ENCODE data around the gene NKAPL. TPM values are rescaled to one million over a fixed set of nuclear protein-coding genes. Genes with fewer than 3 reads are reported as not detected.

NKAPL gene
- polyA plus RNA-seq, 1 donor (not counting 4 experiments of a cell fraction or from before 2014, with no cell fraction given): 0.35 TPM

- Histone ChIP-seq H2AFZ (ENCODE audit: control insufficient read depth, low read length) (no peak overlapping the region), H3K79me2 (ENCODE audit: control insufficient read depth, insufficient read depth, low read length) (no peaks in the 10 kb centered on the region), H3K4me1 (ENCODE audit: control insufficient read depth, extremely low read depth, insufficient read depth, low read length) (no peaks in the 10 kb centered on the region), H3K9me3 (ENCODE audit: control insufficient read depth, low read depth, low read length) (no peaks in the 10 kb centered on the region), H3K9me1 (ENCODE audit: control insufficient read depth, extremely low read depth, insufficient read depth, low read length) (no peaks in the 10 kb centered on the region), H3K4me2 (ENCODE audit: control insufficient read depth, extremely low read depth, insufficient read depth, low read depth, low read length) (no peak overlapping the region), H4K20me1 (ENCODE audit: control insufficient read depth, extremely low read depth, insufficient read depth, low read length) (no peaks in the 10 kb centered on the region), H3K27ac (ENCODE audit: control insufficient read depth, insufficient read depth, low read length) (no peak overlapping the region), H3K9ac (ENCODE audit: control insufficient read depth, extremely low read depth, insufficient read depth, low read length) (no peak overlapping the region), H3K27me3 (ENCODE audit: control insufficient read depth, extremely low read depth, insufficient read depth, low read length) (no peaks in the 10 kb centered on the region), H3K36me3 (ENCODE audit: control insufficient read depth in 2 of 2, extremely low read depth in 1 of 2, insufficient read depth in 2 of 2, low read length in 2 of 2) (peaks cover 0 to 3% of the 10 kb centered on the region in 2 experiments), H3K4me3 (ENCODE audit: control insufficient read depth in 2 of 3, extremely low read depth in 1 of 3, insufficient read depth in 2 of 3, low read depth in 1 of 3, low read length in 3 of 3) (no peak overlapping the region)
- TF ChIP-seq EZH2 (IDR thresholded peaks at IDR 0.05; ENCODE audit: low read length) (no peak), CTCF (optimal IDR thresholded peaks at IDR 0.05 in 1 of 3, IDR thresholded peaks at IDR 0.05 in 1 of 3, conservative IDR thresholded peaks at IDR 0.05 in 1 of 3; ENCODE audit: extremely low read depth in 1 of 3, insufficient read depth in 2 of 3, low read length in 3 of 3) (no peak)
- FAIRE-seq (no peak), DNase-seq (ENCODE audit: low read depth, low spot score) (no peak)
- dilution Hi-C loops (cut with MboI; ENCODE audit: extremely low pct_ligation_motif_present, low sequenced_read_pairs): no loop called here
Measured at GRCh38 chr6:28239636-28240035, 19.5 kb upstream of the NKAPL start.

- FAIRE-seq: no peak
- H4K20me1 ChIP-seq (ENCODE audit: control insufficient read depth, extremely low read depth, insufficient read depth, low read length): no peaks in the 10 kb centered on the region
- dilution Hi-C loops (cut with MboI; ENCODE audit: extremely low pct_ligation_motif_present, low sequenced_read_pairs): no loop called here
Measured at GRCh38 chr6:28240471-28240870, 18.6 kb upstream of the NKAPL start.

More at GRCh38 chr6:28240471-28240870, 18.6 kb upstream of the NKAPL start:
- Histone ChIP-seq H3K79me2 (ENCODE audit: control insufficient read depth, insufficient read depth, low read length) (no peaks in the 10 kb centered on the region), H3K27ac (ENCODE audit: control insufficient read depth, insufficient read depth, low read length) (no peak overlapping the region), H3K4me2 (ENCODE audit: control insufficient read depth, extremely low read depth, insufficient read depth, low read depth, low read length) (no peak overlapping the region), H3K4me3 (ENCODE audit: control insufficient read depth in 2 of 3, extremely low read depth in 1 of 3, insufficient read depth in 2 of 3, low read depth in 1 of 3, low read length in 3 of 3) (no peak overlapping the region), H2AFZ (ENCODE audit: control insufficient read depth, low read length) (no peak overlapping the region), H3K4me1 (ENCODE audit: control insufficient read depth, extremely low read depth, insufficient read depth, low read length) (no peaks in the 10 kb centered on the region), H3K9me3 (ENCODE audit: control insufficient read depth, low read depth, low read length) (no peaks in the 10 kb centered on the region), H3K36me3 (ENCODE audit: control insufficient read depth in 2 of 2, extremely low read depth in 1 of 2, insufficient read depth in 2 of 2, low read length in 2 of 2) (peaks cover 2 to 9% of the 10 kb centered on the region in 2 experiments), H3K9ac (ENCODE audit: control insufficient read depth, extremely low read depth, insufficient read depth, low read length) (no peak overlapping the region), H3K27me3 (ENCODE audit: control insufficient read depth, extremely low read depth, insufficient read depth, low read length) (no peaks in the 10 kb centered on the region), H3K9me1 (ENCODE audit: control insufficient read depth, extremely low read depth, insufficient read depth, low read length) (no peaks in the 10 kb centered on the region)
- no peak for DNase-seq (ENCODE audit: low read depth, low spot score)
- no peak for TF ChIP-seq CTCF (optimal IDR thresholded peaks at IDR 0.05 in 1 of 3, IDR thresholded peaks at IDR 0.05 in 1 of 3, conservative IDR thresholded peaks at IDR 0.05 in 1 of 3; ENCODE audit: extremely low read depth in 1 of 3, insufficient read depth in 2 of 3, low read length in 3 of 3)
- no peak for TF ChIP-seq EZH2 (IDR thresholded peaks at IDR 0.05; ENCODE audit: low read length)
